ENCODE results near the gene ZNF768. TPM values are rescaled to one million over a fixed set of nuclear protein-coding genes. Genes with fewer than 3 reads are reported as not detected.

ZNF768 gene
- total RNA-seq, 1 donor from 2014 or later, result 15.5 TPM

DNA sequence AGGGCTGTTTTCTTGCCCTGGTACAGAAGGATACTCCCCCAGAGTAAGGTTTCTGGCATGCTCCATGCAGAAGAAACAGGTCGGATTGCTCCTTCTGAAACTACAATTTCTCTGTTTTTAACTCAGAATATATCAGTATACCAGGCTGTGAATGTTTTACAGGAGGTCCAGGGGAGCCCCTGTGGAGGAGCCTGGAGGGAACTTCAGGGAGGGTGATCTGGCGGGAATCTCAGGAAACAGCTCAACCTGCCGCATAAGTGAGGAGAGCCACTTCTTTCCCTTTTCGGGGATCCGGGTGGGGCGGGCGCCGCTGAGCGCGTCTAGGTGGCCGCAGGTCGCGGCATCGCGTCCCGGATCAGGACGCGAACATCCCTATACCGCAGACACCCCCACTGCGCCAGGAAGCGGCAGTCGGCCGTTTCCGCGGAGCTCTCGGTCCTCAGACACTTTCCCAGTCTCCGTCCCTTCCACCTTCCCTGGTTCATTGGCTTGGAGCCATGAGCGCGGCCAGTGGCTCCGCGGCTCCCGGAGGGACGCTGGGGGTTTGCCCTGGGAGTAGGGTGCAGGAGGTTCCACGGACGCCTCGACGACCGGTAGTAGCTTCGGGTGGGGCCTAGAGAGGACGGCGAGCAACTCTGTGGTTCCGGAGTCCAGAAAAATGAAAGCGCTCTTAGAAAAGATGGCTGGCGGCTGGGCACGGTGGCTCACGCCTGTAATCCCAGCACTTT is 34.9 kb upstream of the ZNF768 start:
- H3K36me3 Mint-ChIP-seq, result peaks cover 2% of the 10 kb centered on the region

DNA sequence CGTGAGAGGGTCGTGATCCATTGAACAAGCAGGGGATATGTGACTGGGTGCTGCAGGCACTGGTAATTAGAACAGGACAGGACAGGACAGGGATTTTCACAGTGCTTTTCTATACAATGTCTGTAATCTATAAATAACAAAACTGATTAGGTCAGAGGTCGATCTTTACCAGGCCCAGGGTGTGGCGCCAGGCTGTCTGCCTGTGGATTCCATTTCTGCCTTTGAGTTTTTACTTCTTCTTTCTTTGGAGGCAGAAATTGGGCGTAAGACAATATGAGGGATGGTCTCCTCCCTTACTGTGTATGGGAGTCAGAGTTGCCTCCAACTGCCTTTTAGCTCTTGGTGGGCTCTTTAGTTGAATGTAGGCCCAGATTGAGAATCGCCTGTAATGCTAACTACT is 33.3 kb upstream of the ZNF768 start:
- no peaks in the 10 kb centered on the region for H4K20me1 ChIP-seq (ENCODE audit: low read depth)
- peaks cover 18% of the 10 kb centered on the region for H3K4me1 Mint-ChIP-seq
- TF ChIP-seq EZH2 (IDR thresholded peaks at IDR 0.05) (no peak), EZH2phosphoT487 (IDR thresholded peaks at IDR 0.05) (no peak)
- TF ChIP-seq, protein P1, sequence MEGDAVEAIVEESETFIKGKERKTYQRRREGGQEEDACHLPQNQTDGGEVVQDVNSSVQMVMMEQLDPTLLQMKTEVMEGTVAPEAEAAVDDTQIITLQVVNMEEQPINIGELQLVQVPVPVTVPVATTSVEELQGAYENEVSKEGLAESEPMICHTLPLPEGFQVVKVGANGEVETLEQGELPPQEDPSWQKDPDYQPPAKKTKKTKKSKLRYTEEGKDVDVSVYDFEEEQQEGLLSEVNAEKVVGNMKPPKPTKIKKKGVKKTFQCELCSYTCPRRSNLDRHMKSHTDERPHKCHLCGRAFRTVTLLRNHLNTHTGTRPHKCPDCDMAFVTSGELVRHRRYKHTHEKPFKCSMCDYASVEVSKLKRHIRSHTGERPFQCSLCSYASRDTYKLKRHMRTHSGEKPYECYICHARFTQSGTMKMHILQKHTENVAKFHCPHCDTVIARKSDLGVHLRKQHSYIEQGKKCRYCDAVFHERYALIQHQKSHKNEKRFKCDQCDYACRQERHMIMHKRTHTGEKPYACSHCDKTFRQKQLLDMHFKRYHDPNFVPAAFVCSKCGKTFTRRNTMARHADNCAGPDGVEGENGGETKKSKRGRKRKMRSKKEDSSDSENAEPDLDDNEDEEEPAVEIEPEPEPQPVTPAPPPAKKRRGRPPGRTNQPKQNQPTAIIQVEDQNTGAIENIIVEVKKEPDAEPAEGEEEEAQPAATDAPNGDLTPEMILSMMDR (IDR thresholded peaks at IDR 0.05), result no peak
- peaks cover 15% of the 10 kb centered on the region for H3K27me3 ChIP-seq
- H3K4me1 ChIP-seq, result no peaks in the 10 kb centered on the region
- peaks cover 6% of the 10 kb centered on the region for H3K27me3 Mint-ChIP-seq (ENCODE audit: insufficient read depth, low read depth)
- H3F3A ChIP-seq (ENCODE audit: low read depth), result peaks cover 24% of the 10 kb centered on the region
- H3K79me2 ChIP-seq (ENCODE audit: low read depth), result peaks cover 17% of the 10 kb centered on the region
- H3K27ac ChIP-seq, result no peak overlapping the region
- no peaks in the 10 kb centered on the region for H3K9me3 ChIP-seq (ENCODE audit: low read depth)
- H3K4me2 ChIP-seq, result no peak overlapping the region
- peaks cover 2% of the 10 kb centered on the region for H3K9me3 Mint-ChIP-seq
- peak overlapping the region; percentile 66 for H3K4me3 Mint-ChIP-seq
- DNase-seq (ENCODE audit: low spot score), result no peak
- H3K36me3 Mint-ChIP-seq, result peaks cover 6% of the 10 kb centered on the region
- H3K9ac ChIP-seq, result no peak overlapping the region
- no peak overlapping the region for H2AFZ ChIP-seq (replicated peaks)
- no peaks in the 10 kb centered on the region for H3K36me3 ChIP-seq
- no peak overlapping the region for H3K4me3 ChIP-seq
- H3K27ac Mint-ChIP-seq, result peak overlapping the region; percentile 90

More for the DNA sequence above, 34.9 kb upstream of the ZNF768 start:
- H3K4me2 ChIP-seq, result peak overlapping the region; percentile 52
- Mint-ChIP-seq H3K4me3 (peak overlapping the region; percentile 38), H3K27ac (no peak overlapping the region), H3K9me3 (peaks cover 2% of the 10 kb centered on the region), H3K4me1 (peaks cover 14% of the 10 kb centered on the region), H3K27me3 (ENCODE audit: insufficient read depth, low read depth) (peaks cover 7% of the 10 kb centered on the region)
- H3K27ac ChIP-seq, result no peak overlapping the region
- H3K27me3 ChIP-seq, result peaks cover 15% of the 10 kb centered on the region
- peak; percentile 16 for DNase-seq (ENCODE audit: low spot score)
- TF ChIP-seq, protein P1 (IDR thresholded peaks at IDR 0.05), result no peak
- TF ChIP-seq EZH2 (IDR thresholded peaks at IDR 0.05) (no peak), EZH2phosphoT487 (IDR thresholded peaks at IDR 0.05) (no peak)
- no peak overlapping the region for H3K4me3 ChIP-seq
- no peaks in the 10 kb centered on the region for H3K9me3 ChIP-seq (ENCODE audit: low read depth)
- peaks cover 24% of the 10 kb centered on the region for H3F3A ChIP-seq (ENCODE audit: low read depth)
- H3K36me3 ChIP-seq, result no peaks in the 10 kb centered on the region
- no peaks in the 10 kb centered on the region for H3K4me1 ChIP-seq
- H2AFZ ChIP-seq (replicated peaks), result peak overlapping the region; percentile 60
- peaks cover 15% of the 10 kb centered on the region for H3K79me2 ChIP-seq (ENCODE audit: low read depth)
- H4K20me1 ChIP-seq (ENCODE audit: low read depth), result no peaks in the 10 kb centered on the region
- no peak overlapping the region for H3K9ac ChIP-seq

DNA sequence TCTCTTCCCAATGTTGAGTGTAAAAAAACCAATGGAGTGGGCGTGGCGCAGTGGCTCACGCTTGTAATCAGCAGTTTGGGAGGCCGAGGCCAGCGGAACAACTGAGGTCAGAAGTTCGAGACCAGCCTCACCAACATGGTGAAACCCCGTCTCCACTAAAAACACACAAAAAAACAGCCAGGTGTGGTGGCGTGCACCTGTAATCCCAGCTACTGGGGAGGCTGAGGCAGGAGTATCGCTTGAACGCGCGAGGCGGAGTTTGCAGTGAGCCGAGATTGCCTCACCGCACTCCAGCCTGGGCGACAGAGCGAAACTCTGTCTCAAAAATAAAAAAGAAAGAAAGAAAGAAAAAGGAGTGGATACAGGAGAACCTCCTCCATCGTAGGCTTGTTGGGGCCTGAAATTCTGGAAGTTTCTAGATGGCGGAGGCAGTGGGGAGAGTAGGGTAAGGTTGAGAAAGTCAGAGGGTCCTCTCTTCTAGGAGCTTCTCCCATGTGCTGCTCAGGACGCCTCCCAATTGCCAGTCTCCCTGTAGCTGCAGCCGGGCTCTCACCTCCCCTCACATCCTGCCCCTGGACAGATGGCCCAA is 32.5 kb upstream of the ZNF768 start:
- Histone ChIP-seq H3K4me3 (peak overlapping the region; percentile 94), H3K9ac (no peak overlapping the region)
- H3K36me3 Mint-ChIP-seq, result peaks cover 12% of the 10 kb centered on the region

More for the DNA sequence above, 32.5 kb upstream of the ZNF768 start:
- Histone ChIP-seq H2AFZ (replicated peaks) (peak overlapping the region; percentile 31), H3K9me3 (ENCODE audit: low read depth) (no peaks in the 10 kb centered on the region), H3F3A (ENCODE audit: low read depth) (peaks cover 24% of the 10 kb centered on the region), H3K27ac (no peak overlapping the region), H3K36me3 (no peaks in the 10 kb centered on the region), H3K4me1 (no peaks in the 10 kb centered on the region), H3K79me2 (ENCODE audit: low read depth) (peaks cover 22% of the 10 kb centered on the region), H4K20me1 (ENCODE audit: low read depth) (no peaks in the 10 kb centered on the region), H3K27me3 (peaks cover 15% of the 10 kb centered on the region), H3K4me2 (peak overlapping the region; percentile 81)
- H3K4me1 Mint-ChIP-seq, result peaks cover 18% of the 10 kb centered on the region
- no peak for DNase-seq (ENCODE audit: low spot score)
- H3K27ac Mint-ChIP-seq, result peak overlapping the region; percentile 99
- H3K9me3 Mint-ChIP-seq, result peaks cover 2% of the 10 kb centered on the region
- peak overlapping the region; percentile 89 for H3K4me3 Mint-ChIP-seq
- TF ChIP-seq EZH2 (IDR thresholded peaks at IDR 0.05) (no peak), EZH2phosphoT487 (IDR thresholded peaks at IDR 0.05) (no peak)
- TF ChIP-seq, protein P1 (IDR thresholded peaks at IDR 0.05), result no peak
- H3K27me3 Mint-ChIP-seq (ENCODE audit: insufficient read depth, low read depth), result peaks cover 6% of the 10 kb centered on the region

Measured in neural progenitor cell (in vitro differentiated cells).